Natural killer cell treated with Interleukin-12 subunit alpha and Interleukin-12 subunit beta and Interleukin-15 and Interleukin-18, amount 100 ng/mL, for 72 hours (primary cell): Measurements from ENCODE around the gene CTTNBP2. TPM values are rescaled to one million over a fixed set of nuclear protein-coding genes. Genes with fewer than 3 reads are reported as not detected.

ENCODE experiments used
- ATAC-seq, 2 donors: fragments of 150-1000 bp; cut with Tn5 transposase in 1 of 2; sonication (Bioruptor Pico), chemical (Tn5 transposase) in 1 of 2; 2 replicates each; pipeline ENCODE4 v1.10.0; 2021
- DNase-seq: peaks from one replicate; pipeline ENCODE4 v3.0.0; 2022; ENCODE audit warnings: low spot score
- H3K27ac Mint-ChIP-seq, 2 donors: 1 replicate in 1 of 2; 2 replicates in 1 of 2; pipeline ENCODE4 v1.8.0; 2022; ENCODE audit warnings: mixed read lengths in 2 of 2, mild to moderate bottlenecking in 1 of 2, moderate library complexity in 1 of 2
- H3K27me3 Mint-ChIP-seq, 2 donors: 1 replicate in 1 of 2; 2 replicates in 1 of 2; pipeline ENCODE4 v1.8.0; 2022; ENCODE audit warnings: mixed read lengths in 2 of 2
- H3K36me3 Mint-ChIP-seq: one replicate; pipeline ENCODE4 v1.8.0; 2022; ENCODE audit warnings: mixed read lengths
- H3K4me1 Mint-ChIP-seq, 2 donors: 1 replicate in 1 of 2; 2 replicates in 1 of 2; pipeline ENCODE4 v1.8.0; 2022; ENCODE audit warnings: low read depth in 2 of 2, mixed read lengths in 2 of 2, mild to moderate bottlenecking in 1 of 2
- H3K4me3 Mint-ChIP-seq: one replicate; pipeline ENCODE4 v1.8.0; 2022; ENCODE audit warnings: mixed read lengths
- H3K9me3 Mint-ChIP-seq: 2 replicates; pipeline ENCODE4 v1.8.0; 2022; ENCODE audit warnings: mixed read lengths
- total RNA-seq, 2 donors: library from RNA; stranded (reverse); gene quantifications; one replicate each; pipeline ENCODE4 v1.2.3, GENCODE V29; 2022

Gene CTTNBP2
- total RNA-seq, 2 donors from 2014 or later: 0.14 TPM; not detected in 1

- no peak for DNase-seq
- peaks cover 9% of the 10 kb centered on the region for H3K9me3 Mint-ChIP-seq
- no peak overlapping the region for H3K27ac Mint-ChIP-seq
- ATAC-seq: no peak
- no peak overlapping the region for H3K4me3 Mint-ChIP-seq
- H3K27me3 Mint-ChIP-seq: no peaks in the 10 kb centered on the region
- H3K4me1 Mint-ChIP-seq: no peaks in the 10 kb centered on the region
- H3K36me3 Mint-ChIP-seq: no peaks in the 10 kb centered on the region
Measured at GRCh38 chr7:117857718-117858117, 15.5 kb downstream of the CTTNBP2 start.

DNA sequence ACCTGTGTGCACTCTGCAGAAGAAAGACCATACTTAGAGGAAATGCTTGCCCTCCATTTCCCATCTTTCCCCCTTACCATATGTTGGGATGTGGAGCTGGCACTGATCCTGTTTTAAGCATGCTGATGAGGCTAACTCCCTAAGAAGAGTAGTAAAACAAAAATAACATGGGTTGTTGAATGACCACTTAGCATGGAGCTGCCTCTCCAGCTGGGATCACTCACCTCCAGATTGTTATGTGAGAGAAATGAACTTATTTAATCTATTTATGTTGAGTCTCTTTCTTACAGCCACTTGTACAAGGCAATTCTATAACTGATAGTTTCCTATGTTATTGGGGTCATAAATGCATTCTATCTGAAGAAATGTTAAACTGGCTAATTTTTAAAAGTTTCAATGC lies 17.0 kb downstream of the CTTNBP2 start:
- Mint-ChIP-seq H3K4me3 (no peak overlapping the region), H3K4me1 (no peaks in the 10 kb centered on the region)
- DNase-seq: no peak

GRCh38 chr7:117854186-117854585 lies 19.1 kb downstream of the CTTNBP2 start:
- Mint-ChIP-seq H3K36me3 (no peaks in the 10 kb centered on the region), H3K4me3 (no peak overlapping the region), H3K27ac (no peak overlapping the region), H3K9me3 (peaks cover 3% of the 10 kb centered on the region), H3K27me3 (no peaks in the 10 kb centered on the region), H3K4me1 (no peaks in the 10 kb centered on the region)
- no peak for DNase-seq
- no peak for ATAC-seq

More for the DNA sequence above, 17.0 kb downstream of the CTTNBP2 start:
- no peak for ATAC-seq
- no peak overlapping the region for H3K27ac Mint-ChIP-seq
- H3K27me3 Mint-ChIP-seq: no peaks in the 10 kb centered on the region
- peaks cover 3% of the 10 kb centered on the region for H3K9me3 Mint-ChIP-seq
- H3K36me3 Mint-ChIP-seq: no peaks in the 10 kb centered on the region

GRCh38 chr7:117848941-117849340 lies 24.3 kb downstream of the CTTNBP2 start:
- no peak for ATAC-seq
- no peaks in the 10 kb centered on the region for H3K4me1 Mint-ChIP-seq
- no peaks in the 10 kb centered on the region for H3K27me3 Mint-ChIP-seq
- no peak overlapping the region for H3K4me3 Mint-ChIP-seq
- no peak for DNase-seq
- H3K27ac Mint-ChIP-seq: no peak overlapping the region
- no peaks in the 10 kb centered on the region for H3K36me3 Mint-ChIP-seq
- H3K9me3 Mint-ChIP-seq: peaks cover 13% of the 10 kb centered on the region

GRCh38 chr7:117844678-117845077 lies 28.6 kb downstream of the CTTNBP2 start:
- H3K27ac Mint-ChIP-seq: no peak overlapping the region
- H3K4me3 Mint-ChIP-seq: no peak overlapping the region
- H3K4me1 Mint-ChIP-seq: no peaks in the 10 kb centered on the region
- DNase-seq: no peak
- no peak for ATAC-seq
- no peaks in the 10 kb centered on the region for H3K27me3 Mint-ChIP-seq
- H3K36me3 Mint-ChIP-seq: no peaks in the 10 kb centered on the region
- H3K9me3 Mint-ChIP-seq: peaks cover 18% of the 10 kb centered on the region

- no peak for ATAC-seq
- no peak for DNase-seq
- no peak overlapping the region for H3K4me3 Mint-ChIP-seq
- H3K9me3 Mint-ChIP-seq: peaks cover 18% of the 10 kb centered on the region
- H3K36me3 Mint-ChIP-seq: no peaks in the 10 kb centered on the region
- H3K27ac Mint-ChIP-seq: no peak overlapping the region
- no peaks in the 10 kb centered on the region for H3K27me3 Mint-ChIP-seq
- H3K4me1 Mint-ChIP-seq: no peaks in the 10 kb centered on the region
Measured at GRCh38 chr7:117841611-117842010, 31.6 kb downstream of the CTTNBP2 start.

DNA sequence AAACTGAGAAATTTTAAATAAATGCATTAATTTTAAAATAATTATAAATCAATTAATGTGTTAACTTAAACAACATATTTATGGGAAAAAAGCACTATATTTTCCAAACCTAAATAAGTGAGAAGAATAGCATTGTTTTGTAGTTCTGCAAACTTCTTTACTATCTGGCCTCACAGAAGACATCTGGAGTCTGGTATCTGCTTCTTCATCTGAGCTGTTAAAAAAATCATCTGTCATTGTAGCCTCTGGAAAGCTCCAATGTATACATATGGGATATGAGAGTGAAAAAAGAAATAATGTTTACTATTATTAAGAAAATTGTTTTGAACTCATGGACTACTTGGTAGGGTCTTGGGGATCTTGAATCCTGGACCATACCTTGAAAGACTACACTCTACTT lies 32.2 kb downstream of the CTTNBP2 start:
- Mint-ChIP-seq H3K9me3 (peaks cover 18% of the 10 kb centered on the region), H3K27me3 (no peaks in the 10 kb centered on the region)
- no peak for ATAC-seq

DNA sequence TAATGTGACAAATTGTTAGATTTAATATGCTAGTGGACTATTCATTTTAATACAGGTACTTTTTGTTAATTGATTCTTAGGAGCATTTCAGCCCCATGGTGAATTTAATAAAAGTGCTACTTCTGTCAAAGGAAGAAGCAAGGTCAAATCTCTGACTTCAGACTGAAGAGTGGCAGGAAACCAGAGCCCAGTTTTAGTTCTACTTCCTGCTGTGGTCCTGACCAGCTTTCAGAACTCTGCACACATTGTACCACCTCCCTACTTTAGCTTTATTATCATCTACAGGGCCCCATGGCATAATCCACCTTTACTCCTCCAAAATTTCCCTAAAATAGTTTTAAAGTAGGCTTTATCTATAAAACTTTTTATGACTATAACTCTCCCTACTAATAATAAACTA lies 33.7 kb downstream of the CTTNBP2 start:
- DNase-seq: no peak
- H3K27ac Mint-ChIP-seq: no peak overlapping the region
- peaks cover 14% of the 10 kb centered on the region for H3K9me3 Mint-ChIP-seq
- no peaks in the 10 kb centered on the region for H3K36me3 Mint-ChIP-seq
- H3K4me3 Mint-ChIP-seq: no peak overlapping the region
- no peak for ATAC-seq
- H3K4me1 Mint-ChIP-seq: no peaks in the 10 kb centered on the region
- no peaks in the 10 kb centered on the region for H3K27me3 Mint-ChIP-seq

More for the DNA sequence above, 32.2 kb downstream of the CTTNBP2 start:
- DNase-seq: no peak
- Mint-ChIP-seq H3K36me3 (no peaks in the 10 kb centered on the region), H3K27ac (no peak overlapping the region), H3K4me1 (no peaks in the 10 kb centered on the region), H3K4me3 (no peak overlapping the region)

DNA sequence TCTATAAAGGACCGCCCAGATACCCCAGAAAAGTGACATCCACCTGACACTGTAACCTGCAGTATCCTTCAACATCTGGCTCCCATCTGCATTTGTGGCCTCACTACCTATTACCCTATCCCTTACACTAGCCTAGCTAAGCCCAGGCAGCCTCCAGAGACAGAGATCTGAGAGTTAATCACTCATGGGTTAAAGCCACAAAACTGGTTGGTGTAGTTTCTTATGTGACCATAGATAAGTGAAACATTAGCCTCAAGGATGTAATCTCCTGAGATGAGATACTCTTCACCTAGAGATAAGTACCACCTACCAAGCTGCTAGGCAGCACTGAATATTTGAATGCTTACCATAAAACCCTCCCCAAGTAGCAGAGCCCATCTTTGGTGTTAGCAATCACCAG lies 35.4 kb downstream of the CTTNBP2 start:
- H3K4me1 Mint-ChIP-seq: no peaks in the 10 kb centered on the region
- peaks cover 6% of the 10 kb centered on the region for H3K9me3 Mint-ChIP-seq
- DNase-seq: no peak
- no peak overlapping the region for H3K27ac Mint-ChIP-seq
- no peaks in the 10 kb centered on the region for H3K27me3 Mint-ChIP-seq
- H3K36me3 Mint-ChIP-seq: no peaks in the 10 kb centered on the region
- ATAC-seq: no peak
- H3K4me3 Mint-ChIP-seq: no peak overlapping the region

- no peak for DNase-seq
- Mint-ChIP-seq H3K4me1 (no peaks in the 10 kb centered on the region), H3K27me3 (no peaks in the 10 kb centered on the region), H3K27ac (no peak overlapping the region), H3K4me3 (no peak overlapping the region), H3K36me3 (no peaks in the 10 kb centered on the region), H3K9me3 (peaks cover 14% of the 10 kb centered on the region)
- no peak for ATAC-seq
Measured at GRCh38 chr7:117835016-117835664, 38.1 kb downstream of the CTTNBP2 start.

- no peak overlapping the region for H3K27ac Mint-ChIP-seq
- no peak overlapping the region for H3K4me3 Mint-ChIP-seq
- no peaks in the 10 kb centered on the region for H3K27me3 Mint-ChIP-seq
- H3K36me3 Mint-ChIP-seq: no peaks in the 10 kb centered on the region
- no peaks in the 10 kb centered on the region for H3K4me1 Mint-ChIP-seq
- peaks cover 14% of the 10 kb centered on the region for H3K9me3 Mint-ChIP-seq
- DNase-seq (no peak), ATAC-seq (no peak)
Measured at GRCh38 chr7:117830422-117830954, 42.8 kb downstream of the CTTNBP2 start.

DNA sequence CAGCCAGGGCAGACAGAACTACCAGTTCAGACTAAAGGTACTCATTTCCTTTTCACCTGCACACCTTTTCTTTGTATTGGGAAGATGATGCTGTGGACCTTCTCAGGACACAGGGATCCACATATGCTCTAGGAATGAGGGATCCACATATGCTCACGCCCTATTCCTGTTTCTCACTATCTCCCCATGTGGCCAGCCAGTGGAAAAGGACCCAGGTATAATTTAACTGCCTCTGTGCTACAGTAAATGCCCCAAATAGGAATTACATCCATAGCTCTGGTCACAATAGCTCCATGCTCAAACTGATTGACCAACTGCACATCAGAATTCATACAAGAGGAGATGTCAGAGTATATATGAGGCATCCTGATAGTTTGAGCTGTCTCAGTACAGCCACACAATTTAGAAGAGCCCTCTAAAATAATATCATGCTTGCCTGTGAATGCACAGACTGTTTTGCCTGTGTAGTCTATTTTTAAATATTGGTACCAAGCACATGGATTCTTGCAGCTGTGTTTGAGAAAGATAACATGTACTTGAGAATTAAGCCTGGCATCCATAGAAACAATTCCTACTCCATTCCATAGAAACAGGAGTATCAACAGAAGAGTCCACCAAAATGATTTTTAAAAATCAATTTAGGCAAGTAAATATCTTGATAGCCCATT lies 43.7 kb downstream of the CTTNBP2 start:
- ATAC-seq (no peak), DNase-seq (no peak)
- Mint-ChIP-seq H3K27me3 (no peaks in the 10 kb centered on the region), H3K27ac (no peak overlapping the region), H3K4me1 (no peaks in the 10 kb centered on the region), H3K36me3 (no peaks in the 10 kb centered on the region), H3K9me3 (peaks cover 14% of the 10 kb centered on the region), H3K4me3 (no peak overlapping the region)

- peaks cover 18% of the 10 kb centered on the region for H3K9me3 Mint-ChIP-seq
- no peak overlapping the region for H3K4me3 Mint-ChIP-seq
- H3K4me1 Mint-ChIP-seq: no peaks in the 10 kb centered on the region
- no peaks in the 10 kb centered on the region for H3K27me3 Mint-ChIP-seq
- ATAC-seq (no peak), DNase-seq (no peak)
- H3K36me3 Mint-ChIP-seq: no peaks in the 10 kb centered on the region
- no peak overlapping the region for H3K27ac Mint-ChIP-seq
Measured at GRCh38 chr7:117828825-117829224, 44.4 kb downstream of the CTTNBP2 start.

GRCh38 chr7:117827862-117828261 lies 45.4 kb downstream of the CTTNBP2 start:
- H3K4me3 Mint-ChIP-seq: no peak overlapping the region
- no peaks in the 10 kb centered on the region for H3K27me3 Mint-ChIP-seq
- peaks cover 12% of the 10 kb centered on the region for H3K9me3 Mint-ChIP-seq
- no peaks in the 10 kb centered on the region for H3K4me1 Mint-ChIP-seq
- no peak overlapping the region for H3K27ac Mint-ChIP-seq
- no peak for DNase-seq
- ATAC-seq: no peak
- H3K36me3 Mint-ChIP-seq: no peaks in the 10 kb centered on the region
